HepG2 (cell line): Measurements from ENCODE around the gene PARG. TPM values are rescaled to one million over a fixed set of nuclear protein-coding genes. Genes with fewer than 3 reads are reported as not detected.
"Not testable (repeated sequence)": the region's sequence is repeated elsewhere in the genome, so short reads cannot be mapped to it uniquely, and the experiment has no call there.

Source experiments
- ATAC-seq: fragments of 200-7000 bp; cut with Tn5 transposase; 3 replicates; pipeline ENCODE4 v1.9.1; 2020; ENCODE audit warnings: mild to moderate bottlenecking, moderate library complexity
- BruUV-seq: library from RNA; stranded (reverse); fragments of 400-500 nt; replicated peaks from 2 replicates; lab custom pipeline; 2021; lab: Mats Ljungman, UMichigan
- CTCF ChIA-PET: fragments of 300-600 bp; formaldehyde crosslinking; extraction: SDS; loops from one replicate; lab custom pipeline; 2021; ENCODE audit warnings: low total read pairs, inconsistent platforms, low intra/inter-chr PET ratio; lab: Yijun Ruan, JAX
- POLR2A ChIA-PET: fragments of 350-600 bp; sonication (Branson Sonifier 250); formaldehyde crosslinking; loops from one replicate; lab custom pipeline; 2020; ENCODE audit warnings: antibody characterized with exemption, inconsistent platforms; lab: Yijun Ruan, JAX
- DNase-seq: peaks from one replicate; pipeline ENCODE4 v3.0.0-alpha.2; 2015; ENCODE audit warnings: low spot score
- FAIRE-seq: peaks from 3 replicates; lab custom pipeline; 2011; peaks lifted over from hg19 to GRCh38; lab: Jason Lieb, UNC
- H2AFZ ChIP-seq: one replicate; pipeline ENCODE4 v1.6.1; 2011; ENCODE audit warnings: low read length, inconsistent platforms
- H3K27ac ChIP-seq: fragments of 300-600 bp; 3 replicates; pipeline ENCODE4 v1.8.0; 2011; ENCODE audit warnings: mixed run types, mild to moderate bottlenecking, mixed read lengths, low read length, inconsistent platforms; ENCODE audit not compliant: insufficient read depth; ENCODE audit errors: extremely low read length
- H3K27me3 ChIP-seq, 2 experiments: fragments of 200-600 bp in 1 of 2; 2 replicates in 1 of 2; 3 replicates in 1 of 2; pipeline versions ENCODE4 v1.6.0 to v1.8.0; 2011; ENCODE audit warnings: low read length in 2 of 2, mild to moderate bottlenecking in 2 of 2, moderate library complexity in 2 of 2, inconsistent platforms in 1 of 2; ENCODE audit not compliant: insufficient read depth in 2 of 2, control insufficient read depth in 1 of 2
- H3K36me3 ChIP-seq, 2 experiments: fragments of 200-600 bp in 1 of 2; replicated peaks in 1 of 2; 2 replicates in 1 of 2; 3 replicates in 1 of 2; pipeline versions ENCODE4 v1.5.1 to v1.8.0; 2011; ENCODE audit warnings: low read length in 2 of 2, inconsistent platforms in 1 of 2; ENCODE audit not compliant: insufficient read depth in 2 of 2, control insufficient read depth in 1 of 2
- H3K4me1 ChIP-seq: 2 replicates; pipeline ENCODE4 v1.5.1; 2012; ENCODE audit warnings: low read length, inconsistent platforms; ENCODE audit not compliant: insufficient read depth
- H3K4me2 ChIP-seq: 2 replicates; pipeline ENCODE4 v1.6.0; 2011; ENCODE audit warnings: low read depth, low read length, inconsistent platforms
- H3K4me3 ChIP-seq, 3 experiments: fragments of 200-600 bp in 1 of 3; sonication (generic), shearing (Covaris generic) in 1 of 3; replicated peaks in 1 of 3; 2 replicates each; pipeline ENCODE4 v1.5.1; 2011 to 2016; ENCODE audit warnings: low read length in 3 of 3, inconsistent platforms in 2 of 3, low read depth in 2 of 3, mild to moderate bottlenecking in 2 of 3, control low read depth in 1 of 3, mixed read lengths in 1 of 3; ENCODE audit not compliant: insufficient read depth in 1 of 3
- H3K79me2 ChIP-seq: one replicate; pipeline ENCODE4 v1.6.1; 2011; ENCODE audit warnings: low read length, inconsistent platforms; ENCODE audit not compliant: insufficient read depth
- H3K9ac ChIP-seq: 2 replicates; pipeline ENCODE4 v1.6.0; 2011; ENCODE audit warnings: mild to moderate bottlenecking, low read depth, low read length, inconsistent platforms; ENCODE audit not compliant: insufficient read depth
- H3K9me3 ChIP-seq: 2 replicates; pipeline ENCODE4 v1.5.1; 2012; ENCODE audit warnings: mild to moderate bottlenecking, low read length
- H4K20me1 ChIP-seq: 2 replicates; pipeline ENCODE4 v1.6.0; 2011; ENCODE audit warnings: inconsistent platforms, mild to moderate bottlenecking, low read length, moderate library complexity; ENCODE audit not compliant: insufficient read depth
- WGBS: methylation state at CpG from one replicate; pipeline ENCODE4 v1.1.6; 2017; ENCODE audit warnings: low lambda C conversion rate; 5-methylcytosine and 5-hydroxymethylcytosine counted together
- in situ Hi-C: cut with HindIII; loops from 2 replicates; pipeline ENCODE4 v1.10.0; 2017; ENCODE audit warnings: low pct_unique_long_range_greater_than_20kb; ENCODE audit not compliant: extremely low pct_ligation_motif_present
- intact Hi-C: fragments of 100-400 bp; cut with micrococcal nuclease; formaldehyde crosslinking; loops from one replicate; pipeline ENCODE4 v1.10.0; 2022; ENCODE audit not compliant: unreplicated experiment
- polyA plus RNA-seq, 8 experiments: library from polyadenylated mRNA; depleted of rRNA in 3 of 8; stranded (reverse) in 7 of 8; unstranded in 1 of 8; fragments of >200 nt; fragmentation: Illumina TruSeq in 4 of 8; extraction: Trizol in 4 of 8; gene quantifications; 2 replicates each; pipeline versions ENCODE4 v1.2.1 to v1.2.3, GENCODE V29; 2011 to 2016; ENCODE audit warnings: low read depth in 4 of 8, missing spikeins in 1 of 8, mixed read lengths in 1 of 8; ENCODE audit not compliant: insufficient read depth in 1 of 8
- total RNA-seq, 5 experiments: library from RNA; depleted of rRNA; stranded (reverse); fragments of >200 nt; fragmentation: Illumina TruSeq; extraction: Trizol; gene quantifications; 2 replicates each; pipeline ENCODE4 v1.2.3, GENCODE V29; 2016; ENCODE audit warnings: low read depth in 1 of 5

The PARG gene
- total and polyA plus RNA-seq, 2 of the 13 experiments (the other 11 are each of a cell fraction or from before 2014, with no cell fraction given): 11.4 to 37.2 TPM

DNA sequence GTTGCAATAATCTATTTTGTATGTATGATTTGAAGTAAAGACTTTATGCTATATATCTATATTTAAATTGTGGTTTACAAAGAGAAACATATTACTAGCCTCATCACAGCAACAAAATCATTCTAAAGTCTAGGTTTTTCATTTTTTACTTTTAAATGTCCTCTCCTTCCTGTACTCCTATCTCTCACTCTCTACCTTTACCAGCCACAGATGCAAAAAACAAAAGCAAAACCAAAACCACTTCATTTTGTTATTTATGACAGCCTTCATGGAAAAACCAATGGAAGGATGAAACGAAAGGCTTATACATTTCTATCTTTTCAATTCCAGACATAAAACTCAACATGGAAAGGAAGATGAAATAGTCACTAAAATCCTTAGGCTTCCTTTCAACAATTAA, 31.5 kb downstream of the PARG start:
- DNase-seq, H2AFZ ChIP-seq, in situ Hi-C loops, CTCF ChIA-PET, FAIRE-seq, H3K9me3 ChIP-seq, POLR2A ChIA-PET, H3K79me2 ChIP-seq, H3K4me1 ChIP-seq, H3K36me3 ChIP-seq, H3K4me3 ChIP-seq, H3K27ac ChIP-seq, ATAC-seq, H3K9ac ChIP-seq, intact Hi-C loops, H3K27me3 ChIP-seq, H3K4me2 ChIP-seq, H4K20me1 ChIP-seq, BruUV-seq: not testable (repeated sequence)
- WGBS: no CpG with 5 or more reads among the region's 1 CpG

DNA sequence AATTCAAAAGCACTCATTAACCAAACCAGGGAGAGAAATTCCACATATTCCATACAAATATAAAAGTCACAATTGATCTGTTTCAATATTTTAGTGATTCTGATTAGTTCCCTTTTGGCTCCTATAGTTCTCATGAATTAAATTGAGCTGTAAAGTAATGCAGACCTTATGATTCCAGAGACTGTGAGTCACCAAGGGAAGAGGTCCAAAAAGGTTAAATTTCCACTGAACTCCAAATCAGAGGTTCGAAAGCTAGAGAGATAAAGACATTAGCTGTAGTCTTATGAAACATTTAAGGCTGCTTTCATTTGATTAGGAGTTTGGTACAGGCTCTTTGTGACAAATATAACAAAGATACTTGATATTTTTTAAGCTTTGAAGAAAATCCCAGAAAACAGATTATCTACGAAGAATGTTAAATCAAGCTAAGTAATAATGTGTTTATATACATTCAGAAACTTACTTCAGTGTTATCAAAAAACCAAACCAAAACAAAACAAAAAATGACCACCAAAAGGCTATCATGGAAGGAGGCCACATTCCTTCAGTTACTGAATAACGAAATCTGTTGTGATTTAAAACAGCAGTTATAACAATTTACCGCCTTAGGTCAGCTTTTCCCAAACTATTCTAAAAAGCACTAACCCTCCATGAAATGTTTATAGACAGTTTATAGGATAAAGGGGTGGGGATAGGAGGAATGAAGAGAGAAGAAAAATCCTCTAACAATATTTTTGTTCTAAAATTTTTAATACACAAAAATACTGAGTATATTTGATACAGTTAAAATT, 33.3 kb downstream of the PARG start:
- H3K4me3 ChIP-seq, H3K9ac ChIP-seq, H3K9me3 ChIP-seq, DNase-seq, POLR2A ChIA-PET, H3K27me3 ChIP-seq, CTCF ChIA-PET, ATAC-seq, FAIRE-seq, H3K79me2 ChIP-seq, H3K36me3 ChIP-seq, BruUV-seq, H2AFZ ChIP-seq, H3K4me2 ChIP-seq, intact Hi-C loops, H3K27ac ChIP-seq, H4K20me1 ChIP-seq, H3K4me1 ChIP-seq, in situ Hi-C loops: not testable (repeated sequence)
- 94% methylated on average over 4 of the region's 4 CpGs for WGBS
